ENCODE measurements around the gene KMT2D.

The KMT2D gene

GRCh38 chr12:49051777-49052438 lies 8.7 kb downstream of the KMT2D start:
- no peak overlapping the region for H2BK5ac ChIP-seq (ENCODE audit: low read length)
- no CpG with 5 or more reads among the region's 20 CpGs for WGBS, 2 donors (ENCODE audit: extremely low coverage in 2 of 2, insufficient read length in 2 of 2, insufficient replicate concordance in 1 of 2)
- peaks cover 4 to 9% of the 10 kb centered on the region in 2 donors for H3K4me1 ChIP-seq (ENCODE audit: control insufficient read depth in 2 of 2, insufficient read depth in 1 of 2, low read depth in 1 of 2, low read length in 2 of 2)
- H4K91ac ChIP-seq (ENCODE audit: low read depth, low read length, poor library complexity) = no peak overlapping the region
- H3K14ac ChIP-seq (ENCODE audit: low read length) = no peak overlapping the region
- H3K4ac ChIP-seq (ENCODE audit: low read length) = no peak overlapping the region
- no peak overlapping the region for H3K4me2 ChIP-seq (ENCODE audit: insufficient read depth, low read length, poor library complexity, severe bottlenecking)
- H3K27ac ChIP-seq (replicated peaks; ENCODE audit: low read length) = no peak overlapping the region
- H3K23ac ChIP-seq (ENCODE audit: low read depth, low read length, poor library complexity) = no peak overlapping the region
- H3K36me3 ChIP-seq (replicated peaks in 1 of 2; ENCODE audit: control insufficient read depth in 2 of 2, insufficient read depth in 2 of 2, low read length in 2 of 2) = peaks cover 80 to 99% of the 10 kb centered on the region in 2 donors
- peaks cover 12% of the 10 kb centered on the region for H3K79me1 ChIP-seq (ENCODE audit: low read depth, low read length)
- no peak for DNase-seq (ENCODE audit: low spot score)
- no peak overlapping the region for H3K4me3 ChIP-seq (ENCODE audit: low read length in 2 of 2)
- no peak overlapping the region for H2AK5ac ChIP-seq (ENCODE audit: low read depth, low read length)
- no peak overlapping the region for H4K8ac ChIP-seq (ENCODE audit: low read depth, low read length)
- H3K18ac ChIP-seq (ENCODE audit: low read length) = no peak overlapping the region
- no peaks in the 10 kb centered on the region for H3K27me3 ChIP-seq (ENCODE audit: control insufficient read depth in 3 of 3, insufficient read depth in 3 of 3, low read depth in 1 of 3, low read length in 3 of 3)
- no peaks in the 10 kb centered on the region for H3K9me3 ChIP-seq (replicated peaks in 1 of 2; ENCODE audit: control insufficient read depth in 2 of 2, insufficient read depth in 1 of 2, low read depth in 1 of 2, low read length in 2 of 2)
- H2BK12ac ChIP-seq (ENCODE audit: low read length) = no peak overlapping the region
- no peak overlapping the region for H2BK15ac ChIP-seq (ENCODE audit: low read length)
- H2BK120ac ChIP-seq (ENCODE audit: low read depth, low read length) = no peak overlapping the region
- no peak overlapping the region for H3K9ac ChIP-seq (ENCODE audit: low read depth, low read length, poor library complexity)
- H2AFZ ChIP-seq (ENCODE audit: low read length) = no peak overlapping the region

DNA sequence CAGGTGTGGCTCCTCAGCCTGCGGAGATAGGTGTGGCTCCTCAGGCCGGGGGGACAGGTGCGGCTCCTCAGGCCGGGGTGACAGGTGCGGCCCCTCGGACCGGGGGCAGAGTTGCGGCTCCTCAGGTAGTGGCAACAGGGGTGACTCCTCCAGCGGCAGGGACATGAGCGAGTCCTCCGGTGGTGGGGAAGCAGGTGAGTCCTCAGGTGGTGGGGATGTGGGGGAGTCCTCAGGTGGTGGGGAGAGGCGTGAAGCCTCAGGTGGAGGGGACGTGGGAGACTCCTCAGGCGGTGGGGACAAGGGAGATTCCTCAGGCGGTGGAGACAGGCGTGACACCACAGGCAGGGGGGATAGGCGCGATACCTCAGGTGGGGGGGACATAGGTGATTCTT lies 9.2 kb downstream of the KMT2D start:
- H4K91ac ChIP-seq (ENCODE audit: low read depth, low read length, poor library complexity) = no peak overlapping the region
- no peaks in the 10 kb centered on the region for H3K9me3 ChIP-seq (replicated peaks in 1 of 2; ENCODE audit: control insufficient read depth in 2 of 2, insufficient read depth in 1 of 2, low read depth in 1 of 2, low read length in 2 of 2)
- no peak overlapping the region for H2BK15ac ChIP-seq (ENCODE audit: low read length)
- no peak overlapping the region for H2BK120ac ChIP-seq (ENCODE audit: low read depth, low read length)
- no peak overlapping the region for H3K14ac ChIP-seq (ENCODE audit: low read length)
- DNase-seq (ENCODE audit: low spot score) = no peak
- H3K79me1 ChIP-seq (ENCODE audit: low read depth, low read length) = peaks cover 14% of the 10 kb centered on the region
- H3K4me2 ChIP-seq (ENCODE audit: insufficient read depth, low read length, poor library complexity, severe bottlenecking) = no peak overlapping the region
- peaks cover 0 to 4% of the 10 kb centered on the region in 2 donors for H3K4me1 ChIP-seq (ENCODE audit: control insufficient read depth in 2 of 2, insufficient read depth in 1 of 2, low read depth in 1 of 2, low read length in 2 of 2)
- no peak overlapping the region for H2AK5ac ChIP-seq (ENCODE audit: low read depth, low read length)
- peaks cover 83 to 99% of the 10 kb centered on the region in 2 donors for H3K36me3 ChIP-seq (replicated peaks in 1 of 2; ENCODE audit: control insufficient read depth in 2 of 2, insufficient read depth in 2 of 2, low read length in 2 of 2)
- no peak overlapping the region for H3K4ac ChIP-seq (ENCODE audit: low read length)
- no peak overlapping the region for H4K8ac ChIP-seq (ENCODE audit: low read depth, low read length)
- no peak overlapping the region for H3K4me3 ChIP-seq (ENCODE audit: low read length in 2 of 2)
- no peak overlapping the region for H3K23ac ChIP-seq (ENCODE audit: low read depth, low read length, poor library complexity)
- WGBS, 2 donors (ENCODE audit: extremely low coverage in 2 of 2, insufficient read length in 2 of 2, insufficient replicate concordance in 1 of 2) = no CpG with 5 or more reads among the region's 18 CpGs
- no peak overlapping the region for H3K9ac ChIP-seq (ENCODE audit: low read depth, low read length, poor library complexity)
- no peak overlapping the region for H2BK5ac ChIP-seq (ENCODE audit: low read length)
- no peak overlapping the region for H3K18ac ChIP-seq (ENCODE audit: low read length)
- no peak overlapping the region for H2AFZ ChIP-seq (ENCODE audit: low read length)
- no peak overlapping the region for H3K27ac ChIP-seq (replicated peaks; ENCODE audit: low read length)
- no peaks in the 10 kb centered on the region for H3K27me3 ChIP-seq (ENCODE audit: control insufficient read depth in 3 of 3, insufficient read depth in 3 of 3, low read depth in 1 of 3, low read length in 3 of 3)
- H2BK12ac ChIP-seq (ENCODE audit: low read length) = no peak overlapping the region

GRCh38 chr12:49050507-49051372 lies 9.9 kb downstream of the KMT2D start:
- H3K18ac ChIP-seq (ENCODE audit: low read length) = no peak overlapping the region
- no peak for DNase-seq (ENCODE audit: low spot score)
- no peak overlapping the region for H3K4ac ChIP-seq (ENCODE audit: low read length)
- no peaks in the 10 kb centered on the region for H3K9me3 ChIP-seq (replicated peaks in 1 of 2; ENCODE audit: control insufficient read depth in 2 of 2, insufficient read depth in 1 of 2, low read depth in 1 of 2, low read length in 2 of 2)
- no peaks in the 10 kb centered on the region for H3K27me3 ChIP-seq (ENCODE audit: control insufficient read depth in 3 of 3, insufficient read depth in 3 of 3, low read depth in 1 of 3, low read length in 3 of 3)
- H3K36me3 ChIP-seq (replicated peaks in 1 of 2; ENCODE audit: control insufficient read depth in 2 of 2, insufficient read depth in 2 of 2, low read length in 2 of 2) = peaks cover 89 to 100% of the 10 kb centered on the region in 2 donors
- H2BK12ac ChIP-seq (ENCODE audit: low read length) = no peak overlapping the region
- H3K79me1 ChIP-seq (ENCODE audit: low read depth, low read length) = peaks cover 14% of the 10 kb centered on the region
- H4K91ac ChIP-seq (ENCODE audit: low read depth, low read length, poor library complexity) = no peak overlapping the region
- no peak overlapping the region for H2AFZ ChIP-seq (ENCODE audit: low read length)
- no peak overlapping the region for H3K9ac ChIP-seq (ENCODE audit: low read depth, low read length, poor library complexity)
- H3K4me2 ChIP-seq (ENCODE audit: insufficient read depth, low read length, poor library complexity, severe bottlenecking) = no peak overlapping the region
- H3K4me3 ChIP-seq (ENCODE audit: low read length in 2 of 2) = no peak overlapping the region
- no peak overlapping the region for H2BK15ac ChIP-seq (ENCODE audit: low read length)
- no peak overlapping the region for H2AK5ac ChIP-seq (ENCODE audit: low read depth, low read length)
- H2BK120ac ChIP-seq (ENCODE audit: low read depth, low read length) = no peak overlapping the region
- H3K4me1 ChIP-seq (ENCODE audit: control insufficient read depth in 2 of 2, insufficient read depth in 1 of 2, low read depth in 1 of 2, low read length in 2 of 2) = no peaks in the 10 kb centered on the region
- H2BK5ac ChIP-seq (ENCODE audit: low read length) = no peak overlapping the region
- H3K14ac ChIP-seq (ENCODE audit: low read length) = no peak overlapping the region
- no peak overlapping the region for H3K23ac ChIP-seq (ENCODE audit: low read depth, low read length, poor library complexity)
- no peak overlapping the region for H4K8ac ChIP-seq (ENCODE audit: low read depth, low read length)
- WGBS, 2 donors (ENCODE audit: extremely low coverage in 2 of 2, insufficient read length in 2 of 2, insufficient replicate concordance in 1 of 2) = no CpG with 5 or more reads among the region's 13 CpGs
- no peak overlapping the region for H3K27ac ChIP-seq (replicated peaks; ENCODE audit: low read length)

DNA sequence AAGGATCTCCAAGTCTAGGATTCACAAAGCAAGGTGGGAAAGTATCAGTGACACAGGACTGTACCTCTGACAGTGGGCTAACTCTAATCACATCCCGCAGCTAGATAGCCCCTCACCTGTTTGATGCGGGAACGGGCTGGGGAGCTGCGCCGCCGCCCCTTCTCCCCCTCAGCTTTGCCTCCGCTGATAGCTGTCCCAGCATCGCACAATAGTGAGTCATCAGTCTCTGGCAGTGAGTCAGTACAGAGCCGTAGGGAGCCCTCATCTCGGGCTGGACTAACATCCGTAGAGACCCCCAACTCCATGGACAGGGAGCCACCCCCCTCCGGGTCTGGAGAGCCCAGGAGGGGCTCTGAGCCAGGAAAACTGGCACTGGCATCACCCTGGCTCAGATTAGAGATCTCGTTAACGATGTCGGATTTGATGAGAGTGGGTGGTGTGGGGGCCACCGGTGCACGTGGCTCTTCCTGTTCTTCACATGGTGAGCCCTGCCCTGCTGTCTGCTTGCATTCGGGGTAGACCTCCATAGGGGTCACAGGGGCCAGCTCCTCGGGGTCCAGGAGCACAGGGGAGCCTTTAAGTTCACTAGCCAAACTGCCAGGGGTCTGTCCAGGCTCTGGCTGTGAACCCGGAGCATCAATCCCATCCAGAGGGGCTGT lies 10.9 kb downstream of the KMT2D start:
- Histone ChIP-seq H3K27ac (replicated peaks; ENCODE audit: low read length) (no peak overlapping the region), H2BK5ac (ENCODE audit: low read length) (no peak overlapping the region), H2AK5ac (ENCODE audit: low read depth, low read length) (no peak overlapping the region), H2BK15ac (ENCODE audit: low read length) (no peak overlapping the region), H3K4ac (ENCODE audit: low read length) (no peak overlapping the region), H2AFZ (ENCODE audit: low read length) (no peak overlapping the region), H3K4me2 (ENCODE audit: insufficient read depth, low read length, poor library complexity, severe bottlenecking) (no peak overlapping the region), H3K23ac (ENCODE audit: low read depth, low read length, poor library complexity) (peak overlapping the region; percentile 44), H3K4me3 (ENCODE audit: low read length in 2 of 2) (no peak overlapping the region), H2BK12ac (ENCODE audit: low read length) (no peak overlapping the region), H3K9me3 (replicated peaks in 1 of 2; ENCODE audit: control insufficient read depth in 2 of 2, insufficient read depth in 1 of 2, low read depth in 1 of 2, low read length in 2 of 2) (no peaks in the 10 kb centered on the region), H3K14ac (ENCODE audit: low read length) (no peak overlapping the region), H3K36me3 (replicated peaks in 1 of 2; ENCODE audit: control insufficient read depth in 2 of 2, insufficient read depth in 2 of 2, low read length in 2 of 2) (peaks cover 89 to 100% of the 10 kb centered on the region in 2 donors), H3K18ac (ENCODE audit: low read length) (no peak overlapping the region), H4K8ac (ENCODE audit: low read depth, low read length) (no peak overlapping the region), H3K4me1 (ENCODE audit: control insufficient read depth in 2 of 2, insufficient read depth in 1 of 2, low read depth in 1 of 2, low read length in 2 of 2) (no peaks in the 10 kb centered on the region), H3K9ac (ENCODE audit: low read depth, low read length, poor library complexity) (no peak overlapping the region), H3K79me1 (ENCODE audit: low read depth, low read length) (peaks cover 7% of the 10 kb centered on the region), H3K27me3 (ENCODE audit: control insufficient read depth in 3 of 3, insufficient read depth in 3 of 3, low read depth in 1 of 3, low read length in 3 of 3) (no peaks in the 10 kb centered on the region), H2BK120ac (ENCODE audit: low read depth, low read length) (no peak overlapping the region), H4K91ac (ENCODE audit: low read depth, low read length, poor library complexity) (no peak overlapping the region)
- WGBS, 2 donors (ENCODE audit: extremely low coverage in 2 of 2, insufficient read length in 2 of 2, insufficient replicate concordance in 1 of 2) = no CpG with 5 or more reads among the region's 20 CpGs
- DNase-seq (ENCODE audit: low spot score) = no peak

Measured in neuronal stem cell (in vitro differentiated cells).